Measurements from ENCODE around the gene ARHGEF39.
"Not testable (repeated sequence)": the region's sequence is repeated elsewhere in the genome, so short reads cannot be mapped to it uniquely, and the experiment has no call there.

ARHGEF39 gene

GRCh38 chr9:35618325-35618727 is 46.7 kb downstream of the ARHGEF39 start, which contains the start of gene CD72:
CD72 (minus strand) TSS chr9:35618413; CDS start chr9:35618303, 110 bp downstream.
- DNase-seq (ENCODE audit: low read depth) = no peak

- no peak for DNase-seq (ENCODE audit: low read depth)
Measured at GRCh38 chr9:35617548-35617947, 47.4 kb downstream of the ARHGEF39 start.

GRCh38 chr9:35616681-35617459 is 48.1 kb downstream of the ARHGEF39 start:
- peak; percentile 74 for DNase-seq (ENCODE audit: low read depth)

- no peak for DNase-seq (ENCODE audit: low read depth)
Measured at GRCh38 chr9:35615981-35616680, 48.9 kb downstream of the ARHGEF39 start.

GRCh38 chr9:35612843-35613242 is 52.2 kb downstream of the ARHGEF39 start:
- no peak for DNase-seq (ENCODE audit: low read depth)

- DNase-seq (ENCODE audit: low read depth) = not testable (repeated sequence)
Measured at GRCh38 chr9:35612066-35612465, 52.9 kb downstream of the ARHGEF39 start.

- DNase-seq (ENCODE audit: low read depth) = peak; percentile 53
Measured at GRCh38 chr9:35611230-35611797, 53.7 kb downstream of the ARHGEF39 start.

GRCh38 chr9:35609820-35610163 is 55.2 kb downstream of the ARHGEF39 start:
- DNase-seq (ENCODE audit: low read depth) = no peak

Measured in EH (cell line).